Breast epithelium (tissue), 3 donors: ENCODE measurements around the gene VAMP2.

Experiments used
- CTCF ChIP-seq, 3 donors: fragments of 450-650 bp; IDR thresholded peaks; one replicate each; pipeline ENCODE4 v1.5.1; 2016 to 2017; ENCODE audit warnings: antibody characterized with exemption in 3 of 3, mild to moderate bottlenecking in 3 of 3, moderate library complexity in 3 of 3
- POLR2A ChIP-seq: fragments of 450-650 bp; IDR thresholded peaks from one replicate; pipeline ENCODE4 v1.6.1; 2016; ENCODE audit warnings: antibody characterized with exemption, mild to moderate bottlenecking, moderate library complexity
- POLR2AphosphoS5 ChIP-seq, 3 donors: sonication (generic); formaldehyde crosslinking; IDR thresholded peaks; one replicate each; pipeline ENCODE4 v1.6.1; 2017; ENCODE audit warnings: antibody characterized with exemption in 3 of 3

GRCh38 chr17:8124350-8125153 lies 38.2 kb downstream of the VAMP2 start:
- TF ChIP-seq CTCF (IDR thresholded peaks at IDR 0.05) (no peak), POLR2A (no peak), POLR2AphosphoS5 (IDR thresholded peaks at IDR 0.05) (no peak)
